Measurements from ENCODE around the gene DNAJB7.

DNA sequence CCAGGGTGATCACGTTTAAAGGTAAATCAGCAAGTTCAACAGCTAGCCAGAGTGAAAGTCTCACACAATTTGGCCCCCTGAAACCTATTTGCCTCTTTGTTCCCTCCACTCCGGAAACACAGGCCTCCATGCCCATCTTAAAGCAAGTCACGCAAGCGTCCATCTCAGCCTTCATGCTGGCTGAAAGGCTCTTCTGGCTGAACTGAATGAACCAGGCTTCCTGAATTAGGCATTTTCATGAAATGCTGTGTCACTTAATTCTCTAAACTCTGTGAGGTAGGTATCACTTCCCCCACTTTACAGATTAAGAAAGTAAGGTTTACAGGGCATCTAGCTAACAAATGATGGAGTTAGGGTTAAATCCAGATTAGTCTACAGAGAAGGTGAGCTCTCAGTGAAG is 44.2 kb downstream of the DNAJB7 start:
- TF ChIP-seq, protein P1, sequence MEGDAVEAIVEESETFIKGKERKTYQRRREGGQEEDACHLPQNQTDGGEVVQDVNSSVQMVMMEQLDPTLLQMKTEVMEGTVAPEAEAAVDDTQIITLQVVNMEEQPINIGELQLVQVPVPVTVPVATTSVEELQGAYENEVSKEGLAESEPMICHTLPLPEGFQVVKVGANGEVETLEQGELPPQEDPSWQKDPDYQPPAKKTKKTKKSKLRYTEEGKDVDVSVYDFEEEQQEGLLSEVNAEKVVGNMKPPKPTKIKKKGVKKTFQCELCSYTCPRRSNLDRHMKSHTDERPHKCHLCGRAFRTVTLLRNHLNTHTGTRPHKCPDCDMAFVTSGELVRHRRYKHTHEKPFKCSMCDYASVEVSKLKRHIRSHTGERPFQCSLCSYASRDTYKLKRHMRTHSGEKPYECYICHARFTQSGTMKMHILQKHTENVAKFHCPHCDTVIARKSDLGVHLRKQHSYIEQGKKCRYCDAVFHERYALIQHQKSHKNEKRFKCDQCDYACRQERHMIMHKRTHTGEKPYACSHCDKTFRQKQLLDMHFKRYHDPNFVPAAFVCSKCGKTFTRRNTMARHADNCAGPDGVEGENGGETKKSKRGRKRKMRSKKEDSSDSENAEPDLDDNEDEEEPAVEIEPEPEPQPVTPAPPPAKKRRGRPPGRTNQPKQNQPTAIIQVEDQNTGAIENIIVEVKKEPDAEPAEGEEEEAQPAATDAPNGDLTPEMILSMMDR (IDR thresholded peaks at IDR 0.05) = no peak
- no peak for TF ChIP-seq POLR2A (IDR thresholded peaks at IDR 0.05)
